IMR-90 (cell line): Measurements from ENCODE around the gene CLASP1. TPM values are rescaled to one million over a fixed set of nuclear protein-coding genes. Genes with fewer than 3 reads are reported as not detected.

Experiments used
- ATAC-seq: fragments of 200-7000 bp; cut with Tn5 transposase; 2 replicates; pipeline ENCODE4 v1.9.1; 2020; ENCODE audit warnings: low read depth, mild to moderate bottlenecking, moderate library complexity
- BruUV-seq: library from RNA; stranded (reverse); fragments of 400-500 nt; replicated peaks from 2 replicates; lab custom pipeline; 2021; lab: Mats Ljungman, UMichigan
- CTCF ChIA-PET: fragments of 300-600 bp; formaldehyde crosslinking; extraction: SDS; loops from one replicate; lab custom pipeline; 2021; ENCODE audit warnings: antibody characterized with exemption; lab: Yijun Ruan, JAX
- POLR2A ChIA-PET: fragments of 300-600 bp; sonication (Branson Sonifier 250); formaldehyde crosslinking; loops from one replicate; lab custom pipeline; 2022; ENCODE audit warnings: antibody characterized with exemption; ENCODE audit not compliant: unreplicated experiment; lab: Charles Lee
- DNase-seq: peaks from one replicate; pipeline ENCODE4 v3.0.0; 2013
- H2AFZ ChIP-seq: replicated peaks from 2 replicates; pipeline ENCODE3; 2013; ENCODE audit warnings: low read length, mild to moderate bottlenecking; ENCODE audit not compliant: poor library complexity
- H2AK5ac ChIP-seq: 2 replicates; pipeline ENCODE4 v1.6.1; 2013; ENCODE audit warnings: low read depth, low read length, inconsistent platforms
- H2AK9ac ChIP-seq: replicated peaks from 2 replicates; pipeline ENCODE3; 2013; ENCODE audit warnings: mild to moderate bottlenecking, low read depth, low read length, moderate library complexity; ENCODE audit not compliant: poor library complexity
- H2BK120ac ChIP-seq: 2 replicates; pipeline ENCODE4 v1.6.1; 2013; ENCODE audit warnings: low read depth, low read length, inconsistent platforms
- H2BK15ac ChIP-seq: 3 replicates; pipeline ENCODE4 v1.6.1; 2013; ENCODE audit warnings: low read depth, low read length, inconsistent platforms
- H2BK20ac ChIP-seq: 2 replicates; pipeline ENCODE4 v1.6.1; 2013; ENCODE audit warnings: low read depth, mild to moderate bottlenecking, inconsistent platforms, low read length, moderate library complexity
- H2BK5ac ChIP-seq: 2 replicates; pipeline ENCODE4 v1.6.1; 2013; ENCODE audit warnings: mild to moderate bottlenecking, low read depth, low read length, inconsistent platforms; ENCODE audit not compliant: poor library complexity, severe bottlenecking
- H3K14ac ChIP-seq: replicated peaks from 2 replicates; pipeline ENCODE4 v1.6.1; 2013; ENCODE audit warnings: low read depth, low read length, inconsistent platforms
- H3K18ac ChIP-seq: 2 replicates; pipeline ENCODE4 v1.6.1; 2013; ENCODE audit warnings: low read depth, low read length, control low read depth
- H3K23ac ChIP-seq: 2 replicates; pipeline ENCODE4 v1.6.1; 2013; ENCODE audit warnings: low read depth, low read length, inconsistent platforms
- H3K27ac ChIP-seq: 2 replicates; pipeline ENCODE4 v1.5.1; 2013; ENCODE audit warnings: mild to moderate bottlenecking, control low read depth, low read length; ENCODE audit not compliant: insufficient read depth
- H3K27me3 ChIP-seq: 2 replicates; pipeline ENCODE4 v1.6.1; 2013; ENCODE audit warnings: low read length; ENCODE audit not compliant: control insufficient read depth, insufficient read depth
- H3K36me3 ChIP-seq: 2 replicates; pipeline ENCODE4 v1.6.1; 2013; ENCODE audit warnings: low read length, mixed read lengths; ENCODE audit not compliant: control insufficient read depth, insufficient read depth
- H3K4ac ChIP-seq: 2 replicates; pipeline ENCODE4 v1.6.1; 2013; ENCODE audit warnings: low read depth, low read length, inconsistent platforms
- H3K4me1 ChIP-seq: 2 replicates; pipeline ENCODE4 v1.6.1; 2013; ENCODE audit warnings: low read length, mixed read lengths; ENCODE audit not compliant: control insufficient read depth, insufficient read depth
- H3K4me2 ChIP-seq: 2 replicates; pipeline ENCODE4 v1.6.1; 2013; ENCODE audit warnings: low read depth, mild to moderate bottlenecking, control low read depth, low read length, moderate library complexity
- H3K4me3 ChIP-seq: 2 replicates; pipeline ENCODE4 v1.5.1; 2013; ENCODE audit warnings: low read depth, mild to moderate bottlenecking, control low read depth, low read length, moderate library complexity; ENCODE audit not compliant: insufficient read depth
- H3K56ac ChIP-seq: 2 replicates; pipeline ENCODE4 v1.6.1; 2013; ENCODE audit warnings: low read length, inconsistent platforms; ENCODE audit not compliant: insufficient read depth; ENCODE audit errors: extremely low read depth
- H3K79me1 ChIP-seq, 2 experiments: 2 replicates each; pipeline ENCODE4 v1.6.1; 2013; ENCODE audit warnings: low read length in 2 of 2, inconsistent platforms in 1 of 2, low read depth in 1 of 2
- H3K9ac ChIP-seq: 2 replicates; pipeline ENCODE4 v1.6.1; 2013; ENCODE audit warnings: low read depth, low read length, control low read depth
- H3K9me1 ChIP-seq: 2 replicates; pipeline ENCODE4 v1.6.1; 2013; ENCODE audit warnings: low read length, inconsistent platforms; ENCODE audit not compliant: insufficient read depth
- H3K9me3 ChIP-seq: 2 replicates; pipeline ENCODE4 v1.6.1; 2013; ENCODE audit warnings: low read length; ENCODE audit not compliant: control insufficient read depth, insufficient read depth
- H4K20me1 ChIP-seq: 2 replicates; pipeline ENCODE4 v1.6.1; 2013; ENCODE audit warnings: low read length, inconsistent platforms; ENCODE audit not compliant: insufficient read depth
- H4K5ac ChIP-seq: 2 replicates; pipeline ENCODE4 v1.6.1; 2013; ENCODE audit warnings: mild to moderate bottlenecking, low read depth, low read length, control low read depth
- H4K8ac ChIP-seq, 2 experiments: 2 replicates each; pipeline ENCODE4 v1.6.1; 2013; ENCODE audit warnings: low read depth in 2 of 2, low read length in 2 of 2, control low read depth in 1 of 2, inconsistent platforms in 1 of 2
- H4K91ac ChIP-seq: 2 replicates; pipeline ENCODE4 v1.6.1; 2013; ENCODE audit warnings: low read depth, low read length, inconsistent platforms; ENCODE audit not compliant: insufficient read depth
- BHLHE40 ChIP-seq: fragments of 150-350 bp; IDR thresholded peaks from 2 replicates; pipeline ENCODE4 v1.6.1; 2016; ENCODE audit warnings: mild to moderate bottlenecking, low read depth, low read length
- FOS ChIP-seq: fragments of 150-350 bp; IDR thresholded peaks from 2 replicates; pipeline ENCODE4 v1.6.1; 2016; ENCODE audit warnings: low read depth, low read length
- WGBS, 2 experiments: methylation state at CpG; one replicate each; pipeline versions ENCODE4 v1.1.5 to v1.1.7; 2013; ENCODE audit warnings: missing lambda C conversion rate in 2 of 2; ENCODE audit not compliant: insufficient read length in 1 of 2; ENCODE audit errors: extremely low coverage in 2 of 2; 5-methylcytosine and 5-hydroxymethylcytosine counted together
- dilution Hi-C: fragments of 300-500 bp; cut with HindIII; formaldehyde crosslinking; loops from one replicate; pipeline ENCODE4 v1.14.3; 2018; ENCODE audit warnings: low sequenced_read_pairs; ENCODE audit not compliant: unreplicated experiment
- in situ Hi-C: fragments of 300-500 bp; cut with MboI; formaldehyde crosslinking; loops from 3 replicates; pipeline ENCODE4 v1.14.3; 2019; ENCODE audit warnings: low sequenced_read_pairs, inconsistent platforms, mixed read lengths
- intact Hi-C: fragments of 100-400 bp; cut with micrococcal nuclease; formaldehyde crosslinking; loops from 2 replicates; pipeline ENCODE4 v1.10.0; 2022
- polyA plus RNA-seq, 3 experiments: library from polyadenylated mRNA; depleted of rRNA; stranded (reverse); fragments of >200 nt; gene quantifications; 2 replicates each; pipeline ENCODE4 v1.2.3, GENCODE V29; 2012; ENCODE audit warnings: low replicate concordance in 1 of 3
- total RNA-seq: library from RNA; depleted of rRNA; stranded (reverse); fragments of >200 nt; gene quantifications from 2 replicates; pipeline ENCODE4 v1.2.3, GENCODE V29; 2012

Gene CLASP1
- total and polyA plus RNA-seq, 2 of the 4 experiments (the other 2 are of a cell fraction) = 12.3 to 33.7 TPM

DNA sequence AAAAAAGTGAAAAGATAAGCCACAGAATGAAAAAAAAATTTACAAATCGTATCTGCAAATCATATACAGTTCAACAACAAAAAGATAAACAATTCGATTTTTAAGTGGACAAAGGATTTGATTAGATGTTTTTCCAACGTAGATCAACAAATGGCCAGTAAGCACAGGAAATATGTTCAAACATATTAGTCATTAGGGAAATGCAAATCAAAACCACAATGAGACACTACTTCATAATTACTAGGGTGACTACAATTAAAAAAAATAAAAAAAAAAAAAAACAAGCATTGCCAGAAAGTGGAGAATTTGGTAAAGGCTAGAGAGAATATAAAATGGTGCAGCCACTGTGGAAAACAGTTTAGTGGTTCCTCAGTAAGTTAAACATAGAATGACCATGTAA lies 156.9 kb downstream of the CLASP1 start:
- intact Hi-C loops (no loop called here), in situ Hi-C loops (no loop called here), dilution Hi-C loops (no loop called here)
- no peak overlapping the region for H2AK9ac ChIP-seq
- no peak overlapping the region for H3K4me2 ChIP-seq
- H3K9me3 ChIP-seq = no peaks in the 10 kb centered on the region
- no peak overlapping the region for H4K8ac ChIP-seq
- no peak overlapping the region for H2AFZ ChIP-seq
- H2BK20ac ChIP-seq = no peak overlapping the region
- WGBS, 2 experiments = no CpG with 5 or more reads among the region's 3 CpGs
- H2BK5ac ChIP-seq = no peak overlapping the region
- H3K9me1 ChIP-seq = peaks cover 11% of the 10 kb centered on the region; the same call in 1 of the 2 replicates
- no TSS peak for BruUV-seq
- no peaks in the 10 kb centered on the region for H3K4me1 ChIP-seq
- no peak overlapping the region for H3K4ac ChIP-seq
- no peak overlapping the region for H3K14ac ChIP-seq
- no peak overlapping the region for H2BK15ac ChIP-seq
- H4K20me1 ChIP-seq = peaks cover 8% of the 10 kb centered on the region; the same call in 1 of the 2 replicates
- H3K18ac ChIP-seq = no peak overlapping the region
- CTCF ChIA-PET = no interaction called here
- DNase-seq (no peak), ATAC-seq (no peak)
- no peak overlapping the region for H3K23ac ChIP-seq
- no peak for TF ChIP-seq FOS
- TF ChIP-seq BHLHE40 = no peak
- POLR2A ChIA-PET = no interaction called here
- H3K9ac ChIP-seq = no peak overlapping the region
- peaks cover 18 to 41% of the 10 kb centered on the region in 2 experiments for H3K79me1 ChIP-seq
- peaks cover 2% of the 10 kb centered on the region; the same call in 1 of the 2 replicates for H3K36me3 ChIP-seq
- no peaks in the 10 kb centered on the region for H3K27me3 ChIP-seq
- no peak overlapping the region for H2AK5ac ChIP-seq
- no peak overlapping the region for H2BK120ac ChIP-seq
- H3K4me3 ChIP-seq = no peak overlapping the region
- H4K5ac ChIP-seq = no peak overlapping the region
- H3K27ac ChIP-seq = no peak overlapping the region
- H3K56ac ChIP-seq = no peak overlapping the region
- H4K91ac ChIP-seq = no peak overlapping the region
